HepG2 (cell line): ENCODE results near the gene DENND5B. TPM values are rescaled to one million over a fixed set of nuclear protein-coding genes. Genes with fewer than 3 reads are reported as not detected.
A peak's percentile ranks its signal among the peaks of the same experiment; 100 is the strongest.

Experiments
- ARNTL ChIP-seq: sonication (generic); formaldehyde crosslinking; IDR thresholded peaks from 2 replicates; pipeline ENCODE4 v1.4.0; 2020; ENCODE audit warnings: mild to moderate bottlenecking, missing genetic modification reagents
- CREM ChIP-seq, 2 experiments: sonication (generic) in 1 of 2; formaldehyde crosslinking in 1 of 2; IDR thresholded peaks; 2 replicates each; pipeline versions ENCODE4 v1.4.0 to v1.6.1; 2016 to 2020; ENCODE audit warnings: antibody characterized with exemption in 1 of 2, mild to moderate bottlenecking in 1 of 2, missing genetic modification reagents in 1 of 2
- CSRNP2 ChIP-seq: sonication (generic); formaldehyde crosslinking; conservative IDR thresholded peaks from 2 replicates; pipeline ENCODE4 v1.8.0; 2022; ENCODE audit warnings: low read depth, missing genetic modification reagents
- GRHL1 ChIP-seq: sonication (generic); formaldehyde crosslinking; conservative IDR thresholded peaks from 2 replicates; pipeline ENCODE4 v1.8.0; 2022; ENCODE audit warnings: missing genetic modification reagents
- GTF3A ChIP-seq: sonication (generic); formaldehyde crosslinking; conservative IDR thresholded peaks from 2 replicates; pipeline ENCODE4 v1.4.0; 2020; ENCODE audit warnings: mild to moderate bottlenecking, missing genetic modification reagents
- HES4 ChIP-seq: sonication (generic); formaldehyde crosslinking; IDR thresholded peaks from 2 replicates; pipeline ENCODE4 v1.9.0; 2021; ENCODE audit warnings: mild to moderate bottlenecking, missing genetic modification reagents, borderline replicate concordance
- HNF4G ChIP-seq, 2 experiments: sonication (generic) in 1 of 2; formaldehyde crosslinking in 1 of 2; IDR thresholded peaks; 2 replicates each; pipeline versions ENCODE4 v1.4.0 to v1.6.1; 2011 to 2020; ENCODE audit warnings: borderline replicate concordance in 2 of 2, low read depth in 2 of 2, mild to moderate bottlenecking in 2 of 2, low read length in 1 of 2, missing genetic modification reagents in 1 of 2, moderate library complexity in 1 of 2
- LCORL ChIP-seq, 2 experiments: fragments of 450-650 bp in 1 of 2; sonication (generic) in 1 of 2; formaldehyde crosslinking in 1 of 2; IDR thresholded peaks; 2 replicates each; pipeline versions ENCODE4 v1.5.0 to v1.6.1; 2017 to 2020; ENCODE audit warnings: antibody characterized with exemption in 1 of 2, missing genetic modification reagents in 1 of 2
- NCOA2 ChIP-seq: sonication (generic); formaldehyde crosslinking; IDR thresholded peaks from 2 replicates; pipeline ENCODE4 v1.8.0; 2022; ENCODE audit warnings: inconsistent platforms
- PAXIP1 ChIP-seq: sonication (generic); formaldehyde crosslinking; conservative IDR thresholded peaks from 2 replicates; pipeline ENCODE4 v1.4.0; 2020; ENCODE audit warnings: mild to moderate bottlenecking, missing genetic modification reagents, moderate library complexity
- RFX1 ChIP-seq: fragments of 450-650 bp; IDR thresholded peaks from 2 replicates; pipeline ENCODE4 v1.6.1; 2017
- SOX6 ChIP-seq, 2 experiments: fragments of 450-650 bp in 1 of 2; sonication (generic) in 1 of 2; formaldehyde crosslinking in 1 of 2; IDR thresholded peaks; 2 replicates each; pipeline versions ENCODE4 v1.4.0 to v1.6.1; 2017 to 2020; ENCODE audit warnings: antibody characterized with exemption in 1 of 2, mild to moderate bottlenecking in 1 of 2, missing genetic modification reagents in 1 of 2
- SYNCRIP ChIP-seq: fragments of 200-400 bp; formaldehyde crosslinking; IDR thresholded peaks from 2 replicates; pipeline ENCODE4 v1.6.1; 2018; ENCODE audit warnings: mild to moderate bottlenecking, low read depth, low read length; ENCODE audit not compliant: insufficient read depth
- TEF ChIP-seq: sonication (generic); formaldehyde crosslinking; IDR thresholded peaks from 2 replicates; pipeline ENCODE4 v1.5.0; 2020; ENCODE audit warnings: missing genetic modification reagents
- TRIM22 ChIP-seq: fragments of 450-650 bp; IDR thresholded peaks from 2 replicates; pipeline ENCODE4 v1.6.1; 2017
- ZNF3 ChIP-seq: IDR thresholded peaks from 2 replicates; pipeline ENCODE4 v1.7.0; 2017; ENCODE audit warnings: inconsistent platforms
- ZNF549 ChIP-seq: sonication (generic); formaldehyde crosslinking; IDR thresholded peaks from 2 replicates; pipeline ENCODE4 v1.5.0; 2020; ENCODE audit warnings: missing genetic modification reagents
- ZNF616 ChIP-seq: sonication (generic); formaldehyde crosslinking; IDR thresholded peaks from 2 replicates; pipeline ENCODE4 v1.5.0; 2020; ENCODE audit warnings: low read depth, mild to moderate bottlenecking, missing genetic modification reagents
- ZNF7 ChIP-seq: IDR thresholded peaks from 2 replicates; pipeline ENCODE4 v1.6.1; 2016; ENCODE audit warnings: missing biosample characterization, missing genetic modification reagents
- ZSCAN29 ChIP-seq: sonication (generic); formaldehyde crosslinking; conservative IDR thresholded peaks from 2 replicates; pipeline ENCODE4 v1.4.0; 2020; ENCODE audit warnings: mild to moderate bottlenecking, missing genetic modification reagents
- polyA plus RNA-seq, 8 experiments: library from polyadenylated mRNA; depleted of rRNA in 3 of 8; stranded (reverse) in 7 of 8; unstranded in 1 of 8; fragments of >200 nt; fragmentation: Illumina TruSeq in 4 of 8; extraction: Trizol in 4 of 8; gene quantifications; 2 replicates each; pipeline versions ENCODE4 v1.2.1 to v1.2.3, GENCODE V29; 2011 to 2016; ENCODE audit warnings: low read depth in 4 of 8, missing spikeins in 1 of 8, mixed read lengths in 1 of 8; ENCODE audit not compliant: insufficient read depth in 1 of 8
- total RNA-seq, 5 experiments: library from RNA; depleted of rRNA; stranded (reverse); fragments of >200 nt; fragmentation: Illumina TruSeq; extraction: Trizol; gene quantifications; 2 replicates each; pipeline ENCODE4 v1.2.3, GENCODE V29; 2016; ENCODE audit warnings: low read depth in 1 of 5

DENND5B gene
- total and polyA plus RNA-seq, 2 of the 13 experiments (the other 11 are each of a cell fraction or from before 2014, with no cell fraction given) = 14.7 to 18.7 TPM

GRCh38 chr12:31533470-31533869, 57.5 kb downstream of the DENND5B start (continued):
- TF ChIP-seq NCOA2 (CRISPR knock-in tag) = no peak
- no peak for TF ChIP-seq ZNF3 (CRISPR knock-in tag)
- TF ChIP-seq SOX6 (IDR thresholded peaks at IDR 0.05) = no peak
- peak; percentile 19; the same call in 1 of the 2 replicates for TF ChIP-seq SOX6 (CRISPR knock-in tag; IDR thresholded peaks at IDR 0.05)
- no peak for TF ChIP-seq GRHL1 (CRISPR knock-in tag)
- no peak for TF ChIP-seq GTF3A (CRISPR knock-in tag)
- no peak for TF ChIP-seq TRIM22
- no peak for TF ChIP-seq ZNF7 (CRISPR knock-in tag)
- no peak for TF ChIP-seq LCORL (IDR thresholded peaks at IDR 0.05)
- peak; percentile 35; the same call in 1 of the 2 replicates for TF ChIP-seq LCORL (CRISPR knock-in tag; IDR thresholded peaks at IDR 0.05)
- no peak for TF ChIP-seq ZNF616 (CRISPR knock-in tag)
- TF ChIP-seq CREM (IDR thresholded peaks at IDR 0.05) = 0 out of 2 replicates have a peak, but pooled peaks have one; percentile 20
- TF ChIP-seq CREM (CRISPR knock-in tag; IDR thresholded peaks at IDR 0.05) = no peak
- TF ChIP-seq SYNCRIP = no peak
- 0 out of 2 replicates have a peak, but pooled peaks have one; percentile 39 for TF ChIP-seq TEF
- no peak for TF ChIP-seq ZNF549 (CRISPR knock-in tag)
- peak; percentile 32; the same call in 1 of the 2 replicates for TF ChIP-seq PAXIP1 (CRISPR knock-in tag)
- TF ChIP-seq ZSCAN29 = no peak
- no peak for TF ChIP-seq HNF4G (IDR thresholded peaks at IDR 0.05; ENCODE audit: borderline replicate concordance, low read depth, low read length)
- no peak for TF ChIP-seq HNF4G (CRISPR knock-in tag; IDR thresholded peaks at IDR 0.05; ENCODE audit: borderline replicate concordance, low read depth)
- no peak for TF ChIP-seq CSRNP2
- no peak for TF ChIP-seq ARNTL
- TF ChIP-seq HES4 = no peak
- no peak for TF ChIP-seq RFX1
